ENCODE results near the gene TBC1D17.

GRCh38 chr19:49921871-49922795 is 44.6 kb downstream of the TBC1D17 start:
- TF ChIP-seq CTCF (conservative IDR thresholded peaks at IDR 0.05): no peak
- no peak for TF ChIP-seq EZH2 (IDR thresholded peaks at IDR 0.05; ENCODE audit: low read depth)
